ENCODE measurements around the gene JAGN1. TPM values are rescaled to one million over a fixed set of nuclear protein-coding genes. Genes with fewer than 3 reads are reported as not detected.

JAGN1 gene
- total RNA-seq, 1 donor from 2014 or later = 31.7 TPM

DNA sequence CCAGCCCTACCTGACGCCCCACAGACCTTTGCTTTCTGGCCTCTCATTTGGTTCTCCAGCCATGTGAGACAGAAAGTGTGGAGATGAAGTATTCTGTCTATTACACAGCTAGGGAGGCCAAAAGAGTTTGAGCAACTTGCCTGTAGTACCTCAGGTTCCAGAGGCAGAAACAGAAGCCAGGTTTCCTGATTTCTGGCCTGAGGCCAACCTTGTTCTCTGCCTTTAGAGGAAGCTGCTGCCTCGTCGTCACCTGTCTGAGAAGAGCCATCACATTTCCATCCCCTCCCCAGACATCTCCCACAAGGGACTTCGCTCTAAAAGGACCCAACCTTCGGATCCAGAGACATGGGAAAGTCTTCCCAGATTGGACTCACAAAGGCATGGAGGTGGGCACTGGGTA is 16.1 kb downstream of the JAGN1 start:
- DNase-seq (ENCODE audit: low spot score) = no peak

DNA sequence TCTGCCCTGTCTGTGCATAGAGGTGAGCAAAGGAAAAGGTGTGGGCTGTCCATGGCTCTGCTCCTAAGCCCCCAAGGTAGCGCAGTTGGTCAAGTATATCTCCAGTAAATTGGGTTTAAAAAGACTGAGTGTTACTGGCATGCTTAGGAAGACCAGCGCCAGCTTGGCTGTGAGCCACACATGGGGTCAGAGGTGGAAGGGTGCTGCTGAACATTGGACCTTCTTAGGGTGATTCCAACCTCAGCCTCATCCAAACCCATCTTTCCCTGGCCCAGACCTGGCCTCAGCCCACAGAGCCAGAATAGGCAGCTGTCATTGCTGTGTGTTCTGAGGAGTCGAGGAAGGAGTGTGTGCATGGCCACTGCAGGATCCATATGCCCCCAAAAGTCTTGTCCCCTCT is 17.9 kb downstream of the JAGN1 start:
- no peak overlapping the region for H3K4me3 Mint-ChIP-seq (ENCODE audit: low read depth)
- peaks cover 3% of the 10 kb centered on the region for H3K9me3 Mint-ChIP-seq
- DNase-seq (ENCODE audit: low spot score) = no peak
- H3K36me3 Mint-ChIP-seq (ENCODE audit: low read depth) = no peaks in the 10 kb centered on the region
- H3K27ac Mint-ChIP-seq = no peak overlapping the region
- peaks cover 13% of the 10 kb centered on the region for H3K27me3 Mint-ChIP-seq (ENCODE audit: low read depth)
- peaks cover 20% of the 10 kb centered on the region for H3K4me1 Mint-ChIP-seq (ENCODE audit: low read depth)
- intact Hi-C loops (cut with micrococcal nuclease) = no loop called here

More for the DNA sequence above, 16.1 kb downstream of the JAGN1 start:
- Mint-ChIP-seq H3K9me3 (no peaks in the 10 kb centered on the region), H3K27me3 (ENCODE audit: low read depth) (peaks cover 10% of the 10 kb centered on the region), H3K27ac (no peak overlapping the region), H3K4me3 (ENCODE audit: low read depth) (no peak overlapping the region), H3K4me1 (ENCODE audit: low read depth) (peaks cover 29% of the 10 kb centered on the region), H3K36me3 (ENCODE audit: low read depth) (no peaks in the 10 kb centered on the region)
- intact Hi-C loops (cut with micrococcal nuclease) = no loop called here

DNA sequence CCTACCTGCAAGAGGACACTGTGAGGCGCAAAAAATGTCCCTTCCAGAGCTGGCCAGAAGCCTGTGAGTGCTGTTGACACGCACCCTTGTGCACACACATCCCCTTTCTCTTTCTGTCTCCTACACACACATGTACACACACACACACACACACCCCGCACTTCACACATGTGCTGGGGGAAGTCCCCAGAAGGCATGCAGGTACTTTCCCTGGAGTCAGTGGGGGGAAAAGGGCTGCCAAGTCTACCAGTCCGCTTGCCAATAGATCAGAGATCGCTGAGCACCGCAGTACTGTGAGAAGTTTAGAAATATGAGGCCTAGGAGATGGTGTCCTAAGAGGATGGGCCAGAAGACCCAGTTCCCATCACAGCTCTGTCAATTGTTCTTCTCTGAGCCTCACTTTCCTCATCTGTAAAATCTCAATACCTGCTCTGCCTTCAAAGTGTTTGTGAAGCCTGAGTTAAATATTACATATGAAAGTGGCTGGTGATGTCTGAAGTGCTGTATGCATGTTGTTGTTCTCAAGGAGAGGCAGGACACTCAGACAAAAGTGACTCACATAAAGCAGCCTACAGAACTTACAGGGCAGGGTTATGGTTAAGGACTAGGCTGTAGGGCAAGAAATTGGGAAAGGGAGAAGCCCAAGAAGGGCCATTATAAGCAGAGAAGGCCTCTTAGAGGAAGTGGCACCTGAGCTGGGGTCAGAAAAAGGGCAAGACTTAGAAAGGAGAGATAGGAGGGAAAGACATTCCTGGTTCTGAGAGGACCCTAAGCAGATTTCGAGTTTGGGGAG is 19.0 kb downstream of the JAGN1 start:
- intact Hi-C loops (cut with micrococcal nuclease) = no loop called here
- no peak for DNase-seq (ENCODE audit: low spot score)
- no peak overlapping the region for H3K4me3 Mint-ChIP-seq (ENCODE audit: low read depth)
- peaks cover 3% of the 10 kb centered on the region for H3K9me3 Mint-ChIP-seq
- peaks cover 15% of the 10 kb centered on the region for H3K27me3 Mint-ChIP-seq (ENCODE audit: low read depth)
- no peaks in the 10 kb centered on the region for H3K36me3 Mint-ChIP-seq (ENCODE audit: low read depth)
- H3K4me1 Mint-ChIP-seq (ENCODE audit: low read depth) = peaks cover 13% of the 10 kb centered on the region
- H3K27ac Mint-ChIP-seq = no peak overlapping the region

DNA sequence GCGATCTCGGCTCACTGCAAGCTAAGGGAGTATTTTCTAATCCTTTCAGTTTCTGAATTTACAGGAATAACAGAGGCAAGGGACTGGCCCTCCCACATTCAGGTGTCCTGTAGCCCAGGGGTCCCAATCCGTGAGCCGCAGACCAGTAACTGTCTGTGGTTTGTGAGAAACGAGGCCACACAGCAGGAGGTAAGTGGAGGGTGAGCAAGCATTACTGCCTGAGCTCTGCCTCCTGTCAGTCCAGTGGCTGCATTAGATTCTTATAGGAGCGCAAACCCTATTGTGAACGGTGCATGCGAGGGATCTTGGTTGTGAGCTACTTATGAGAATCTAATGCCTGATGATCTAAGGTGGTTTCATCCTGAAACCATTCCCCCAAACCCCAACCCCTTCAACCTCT is 21.5 kb downstream of the JAGN1 start:
- Mint-ChIP-seq H3K36me3 (ENCODE audit: low read depth) (no peaks in the 10 kb centered on the region), H3K9me3 (peaks cover 3% of the 10 kb centered on the region), H3K4me3 (ENCODE audit: low read depth) (no peak overlapping the region), H3K27me3 (ENCODE audit: low read depth) (peaks cover 20% of the 10 kb centered on the region), H3K4me1 (ENCODE audit: low read depth) (peaks cover 19% of the 10 kb centered on the region), H3K27ac (no peak overlapping the region)
- DNase-seq (ENCODE audit: low spot score) = no peak
- intact Hi-C loops (cut with micrococcal nuclease) = no loop called here

DNA sequence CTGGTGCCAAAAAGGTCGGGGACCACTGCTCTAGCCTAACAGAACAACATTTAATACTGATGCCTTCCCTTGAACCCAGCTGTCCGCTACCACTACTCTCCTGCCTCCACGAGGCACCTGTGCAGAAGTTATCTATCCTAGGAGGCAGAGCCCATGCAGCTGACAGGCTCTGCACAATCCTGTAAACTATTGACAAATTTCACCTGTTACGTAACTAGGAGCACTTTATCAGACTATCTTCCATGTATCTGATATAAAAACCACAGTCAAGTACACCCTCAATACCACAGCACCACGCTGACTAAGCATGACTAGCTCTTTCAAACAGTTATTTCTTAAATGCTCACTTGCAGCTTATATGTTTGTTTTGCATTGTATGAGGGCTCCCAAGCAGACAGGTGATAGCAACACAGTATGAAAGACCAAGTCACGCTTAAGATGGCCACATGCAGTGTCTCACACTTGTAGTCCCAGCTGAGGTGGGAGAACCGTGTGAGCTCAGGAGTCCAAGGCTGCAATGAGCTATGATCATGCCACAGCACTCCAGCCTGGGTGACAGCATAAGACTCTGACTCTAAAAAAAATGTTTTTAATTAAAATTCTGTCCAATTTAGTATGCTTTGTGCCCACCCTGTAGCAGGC is 22.0 kb downstream of the JAGN1 start:
- H3K4me1 Mint-ChIP-seq (ENCODE audit: low read depth) = peaks cover 19% of the 10 kb centered on the region
- intact Hi-C loops (cut with micrococcal nuclease) = no loop called here
- H3K4me3 Mint-ChIP-seq (ENCODE audit: low read depth) = no peak overlapping the region
- DNase-seq (ENCODE audit: low spot score) = no peak
- H3K27ac Mint-ChIP-seq = no peak overlapping the region
- H3K36me3 Mint-ChIP-seq (ENCODE audit: low read depth) = no peaks in the 10 kb centered on the region
- peaks cover 20% of the 10 kb centered on the region for H3K27me3 Mint-ChIP-seq (ENCODE audit: low read depth)
- H3K9me3 Mint-ChIP-seq = peaks cover 3% of the 10 kb centered on the region

DNA sequence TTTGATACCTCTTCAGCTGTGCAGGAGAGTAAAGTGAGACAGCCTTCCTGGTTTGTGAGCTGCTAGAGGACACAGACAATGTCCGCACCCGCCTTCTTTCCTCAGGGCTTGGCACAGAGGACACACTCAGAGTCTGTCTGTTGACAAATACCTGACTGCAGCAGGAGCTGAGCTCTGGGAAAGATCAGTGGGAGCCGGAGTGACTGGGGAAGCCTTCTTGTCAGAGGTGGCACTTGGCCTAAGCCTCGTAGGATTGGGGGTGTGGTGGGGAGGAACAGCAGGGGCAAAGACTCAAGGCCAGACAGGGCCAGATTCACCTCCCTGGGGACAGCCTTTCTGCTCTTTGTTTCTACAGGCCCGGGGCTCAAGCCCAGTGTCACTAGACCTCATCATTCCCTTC is 23.2 kb downstream of the JAGN1 start:
- Mint-ChIP-seq H3K27ac (no peak overlapping the region), H3K9me3 (peaks cover 3% of the 10 kb centered on the region), H3K36me3 (ENCODE audit: low read depth) (no peaks in the 10 kb centered on the region), H3K27me3 (ENCODE audit: low read depth) (peaks cover 20% of the 10 kb centered on the region), H3K4me1 (ENCODE audit: low read depth) (peaks cover 19% of the 10 kb centered on the region), H3K4me3 (ENCODE audit: low read depth) (no peak overlapping the region)
- no peak for DNase-seq (ENCODE audit: low spot score)
- intact Hi-C loops (cut with micrococcal nuclease) = no loop called here

DNA sequence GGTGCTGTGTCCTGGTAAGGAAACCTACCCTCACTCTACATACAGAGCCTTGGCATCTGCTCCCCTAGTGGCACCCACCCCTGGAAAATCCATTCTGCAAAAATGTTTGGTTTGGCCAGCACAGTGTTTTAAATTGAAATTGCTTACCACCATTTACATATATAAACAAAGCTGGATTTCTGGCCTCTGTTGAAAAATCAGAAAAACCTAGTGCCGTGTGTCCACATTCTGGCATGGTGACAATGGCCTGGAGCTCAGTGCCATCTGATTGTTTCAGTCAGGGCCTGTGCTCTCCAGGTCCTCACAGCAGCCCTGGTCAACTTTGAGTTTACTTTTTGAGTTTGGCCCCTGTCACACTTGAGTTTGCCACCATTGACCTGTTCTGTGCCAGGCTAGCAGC is 23.6 kb downstream of the JAGN1 start:
- DNase-seq (ENCODE audit: low spot score) = no peak
- H3K27ac Mint-ChIP-seq = no peak overlapping the region
- peaks cover 3% of the 10 kb centered on the region for H3K9me3 Mint-ChIP-seq
- intact Hi-C loops (cut with micrococcal nuclease) = loop anchor here (2.0 kb wide), 1 partner anchor 23 kb away; the partner anchor contains the start of gene JAGN1
- peaks cover 19% of the 10 kb centered on the region for H3K4me1 Mint-ChIP-seq (ENCODE audit: low read depth)
- H3K4me3 Mint-ChIP-seq (ENCODE audit: low read depth) = no peak overlapping the region
- peaks cover 20% of the 10 kb centered on the region for H3K27me3 Mint-ChIP-seq (ENCODE audit: low read depth)
- H3K36me3 Mint-ChIP-seq (ENCODE audit: low read depth) = no peaks in the 10 kb centered on the region

DNA sequence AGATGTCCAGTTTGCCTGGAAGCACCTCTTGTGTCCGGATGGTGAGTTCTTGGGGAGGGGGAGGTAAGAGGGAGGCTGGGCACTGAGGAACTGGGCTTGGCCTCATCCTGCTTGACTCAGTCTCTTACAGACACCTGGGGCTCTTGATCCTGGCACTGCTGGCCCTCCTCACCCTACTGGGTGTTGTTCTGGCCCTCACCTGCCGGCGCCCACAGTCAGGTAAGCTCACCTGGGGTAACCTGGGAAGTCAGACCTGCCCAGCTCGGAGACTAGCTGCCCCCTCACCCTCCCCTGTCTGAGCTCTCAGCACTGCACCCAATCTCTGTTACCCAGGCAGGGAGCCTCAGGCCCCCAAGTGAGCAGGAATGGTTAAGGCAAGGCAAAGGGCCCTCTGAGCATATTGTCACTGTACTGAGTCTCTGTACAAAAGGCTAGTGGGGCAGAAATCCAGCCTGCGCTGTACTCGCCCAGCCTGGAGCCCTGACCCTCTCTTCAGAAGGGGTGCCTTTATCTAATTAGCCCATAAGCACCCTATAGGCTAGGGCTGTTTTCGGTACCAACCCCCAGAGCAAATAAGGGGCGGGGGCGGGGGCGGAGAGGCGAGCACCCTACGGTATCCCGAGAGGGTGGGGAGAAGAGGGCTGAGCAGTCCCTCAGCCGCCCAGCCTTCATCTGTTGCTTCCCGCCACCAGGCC is 24.3 kb downstream of the JAGN1 start:
- Mint-ChIP-seq H3K27me3 (ENCODE audit: low read depth) (peaks cover 15% of the 10 kb centered on the region), H3K9me3 (peaks cover 3% of the 10 kb centered on the region), H3K27ac (no peak overlapping the region), H3K4me3 (ENCODE audit: low read depth) (peak overlapping the region; percentile 39), H3K36me3 (ENCODE audit: low read depth) (no peaks in the 10 kb centered on the region), H3K4me1 (ENCODE audit: low read depth) (peaks cover 13% of the 10 kb centered on the region)
- intact Hi-C loops (cut with micrococcal nuclease) = loop anchor here (2.0 kb wide), 1 partner anchor 24 kb away; the partner anchor contains the start of gene JAGN1
- no peak for DNase-seq (ENCODE audit: low spot score)

DNA sequence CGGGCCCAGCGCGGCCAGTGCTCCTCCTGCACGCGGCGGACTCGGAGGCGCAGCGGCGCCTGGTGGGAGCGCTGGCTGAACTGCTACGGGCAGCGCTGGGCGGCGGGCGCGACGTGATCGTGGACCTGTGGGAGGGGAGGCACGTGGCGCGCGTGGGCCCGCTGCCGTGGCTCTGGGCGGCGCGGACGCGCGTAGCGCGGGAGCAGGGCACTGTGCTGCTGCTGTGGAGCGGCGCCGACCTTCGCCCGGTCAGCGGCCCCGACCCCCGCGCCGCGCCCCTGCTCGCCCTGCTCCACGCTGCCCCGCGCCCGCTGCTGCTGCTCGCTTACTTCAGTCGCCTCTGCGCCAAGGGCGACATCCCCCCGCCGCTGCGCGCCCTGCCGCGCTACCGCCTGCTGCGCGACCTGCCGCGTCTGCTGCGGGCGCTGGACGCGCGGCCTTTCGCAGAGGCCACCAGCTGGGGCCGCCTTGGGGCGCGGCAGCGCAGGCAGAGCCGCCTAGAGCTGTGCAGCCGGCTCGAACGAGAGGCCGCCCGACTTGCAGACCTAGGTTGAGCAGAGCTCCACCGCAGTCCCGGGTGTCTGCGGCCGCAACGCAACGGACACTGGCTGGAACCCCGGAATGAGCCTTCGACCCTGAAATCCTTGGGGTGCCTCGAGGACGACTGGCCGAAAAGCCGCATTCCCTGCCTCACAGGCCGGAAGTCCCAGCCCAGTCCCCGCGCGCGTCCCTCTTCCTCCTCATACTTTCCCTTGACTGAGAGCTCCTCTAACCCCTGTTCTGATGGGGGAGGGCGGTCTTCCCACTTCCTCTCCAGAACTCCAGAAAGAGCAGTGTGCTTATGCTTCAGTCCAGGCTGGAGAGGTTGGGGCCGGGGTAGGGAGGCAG is 25.1 kb downstream of the JAGN1 start:
- Mint-ChIP-seq H3K9me3 (peaks cover 3% of the 10 kb centered on the region), H3K4me1 (ENCODE audit: low read depth) (peaks cover 12% of the 10 kb centered on the region), H3K36me3 (ENCODE audit: low read depth) (no peaks in the 10 kb centered on the region), H3K27ac (no peak overlapping the region), H3K4me3 (ENCODE audit: low read depth) (peak overlapping the region; percentile 68), H3K27me3 (ENCODE audit: low read depth) (peaks cover 13% of the 10 kb centered on the region)
- intact Hi-C loops (cut with micrococcal nuclease) = loop anchor here (2.0 kb wide), 2 partner anchors 17 to 25 kb away; partner anchors contain the start of genes CRELD1 and JAGN1
- no peak for DNase-seq (ENCODE audit: low spot score)

DNA sequence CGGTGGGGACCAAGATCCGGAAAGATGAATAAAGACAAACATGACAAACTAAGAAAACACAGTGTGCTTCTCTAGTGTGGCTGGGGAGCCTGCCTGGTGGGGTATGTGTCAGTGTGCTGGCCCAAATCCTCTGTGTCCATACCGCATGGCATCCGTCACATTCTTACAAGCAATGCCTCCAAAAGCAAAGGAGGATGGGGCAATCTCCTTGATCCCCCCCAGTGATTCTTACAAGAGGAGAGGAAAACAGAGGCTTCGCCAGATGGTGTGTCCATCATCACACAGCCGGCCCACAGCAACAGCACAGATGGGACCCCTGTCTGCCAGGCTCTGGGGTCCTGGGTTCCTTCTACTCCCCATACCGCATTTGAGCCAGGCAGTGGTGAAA is 25.9 kb downstream of the JAGN1 start:
- Mint-ChIP-seq H3K36me3 (ENCODE audit: low read depth) (no peaks in the 10 kb centered on the region), H3K9me3 (peaks cover 3% of the 10 kb centered on the region), H3K4me1 (ENCODE audit: low read depth) (peaks cover 12% of the 10 kb centered on the region), H3K27me3 (ENCODE audit: low read depth) (peaks cover 10% of the 10 kb centered on the region), H3K4me3 (ENCODE audit: low read depth) (peak overlapping the region; percentile 68), H3K27ac (no peak overlapping the region)
- intact Hi-C loops (cut with micrococcal nuclease) = loop anchor here (2.0 kb wide), 1 partner anchor 16 kb away; the partner anchor contains the start of gene CRELD1
- no peak for DNase-seq (ENCODE audit: low spot score)

DNA sequence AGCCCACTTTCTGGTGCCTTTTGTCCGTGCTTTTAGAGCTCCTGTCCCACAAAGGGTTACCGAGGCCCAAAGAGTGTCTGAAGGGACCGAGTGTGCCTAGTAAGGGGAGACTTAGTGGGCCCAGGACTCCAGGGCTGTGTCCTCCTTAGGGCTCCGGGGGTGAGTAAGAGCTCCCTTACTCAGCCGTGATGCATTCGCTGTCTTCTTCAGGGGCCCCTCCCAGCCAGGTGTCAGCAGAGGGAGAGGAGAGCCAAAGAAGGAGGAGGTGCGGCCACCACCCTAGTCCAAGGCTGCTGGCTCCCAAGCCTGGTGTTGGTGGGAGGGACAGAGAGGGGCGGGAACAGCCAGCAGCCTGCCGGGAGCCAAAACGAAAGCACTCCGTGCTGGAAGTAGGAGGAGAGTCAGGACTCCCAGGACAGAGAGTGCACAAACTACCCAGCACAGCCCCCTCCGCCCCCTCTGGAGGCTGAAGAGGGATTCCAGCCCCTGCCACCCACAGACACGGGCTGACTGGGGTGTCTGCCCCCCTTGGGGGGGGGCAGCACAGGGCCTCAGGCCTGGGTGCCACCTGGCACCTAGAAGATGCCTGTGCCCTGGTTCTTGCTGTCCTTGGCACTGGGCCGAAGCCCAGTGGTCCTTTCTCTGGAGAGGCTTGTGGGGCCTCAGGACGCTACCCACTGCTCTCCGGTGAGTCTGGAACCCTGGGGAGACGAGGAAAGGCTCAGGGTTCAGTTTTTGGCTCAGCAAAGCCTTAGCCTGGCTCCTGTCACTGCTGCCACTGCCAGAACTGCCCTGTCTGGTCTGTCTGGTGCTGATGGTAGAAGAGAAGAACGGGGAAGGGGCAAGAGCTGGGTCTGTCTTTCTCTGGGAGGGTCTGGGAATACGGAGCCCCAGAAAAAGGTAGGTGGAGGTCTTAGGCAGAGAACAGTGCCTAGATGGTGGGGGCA is 26.6 kb downstream of the JAGN1 start, which contains the start of gene IL17RC:
Gene IL17RC (plus strand): TSS at position 365 of the 947 bp plus-strand sequence. CDS start 218 bp downstream, at position 583.
- Mint-ChIP-seq H3K36me3 (ENCODE audit: low read depth) (no peaks in the 10 kb centered on the region), H3K27ac (no peak within 1 kb of the TSS), H3K4me3 (ENCODE audit: low read depth) (peak within 1 kb of the TSS; percentile 68), H3K9me3 (peaks cover 3% of the 10 kb centered on the region), H3K27me3 (ENCODE audit: low read depth) (peaks cover 10% of the 10 kb centered on the region), H3K4me1 (ENCODE audit: low read depth) (peaks cover 12% of the 10 kb centered on the region)
- DNase-seq (ENCODE audit: low spot score) = no peak
- intact Hi-C loops (cut with micrococcal nuclease) = loop anchor here (2.0 kb wide), 1 partner anchor 16 kb away; the partner anchor contains the start of gene CRELD1

All from activated T-helper 2 cell treated with anti-CD3 and anti-CD28 coated beads, Interferon-gamma antibody, Interleukin-2, Interleukin-4, amounts not matched to agents 10 μg/mL and 5 μg/mL and 100 μg/mL, durations not matched to agents 14 hours and 24 hours and 36 hours (primary cell).